Stimulated activated CD4-positive, alpha-beta T cell treated with anti-CD3 and anti-CD28 coated beads, Interleukin-1b, Interleukin-23, amount 100 ng/mL, for 4 hours (primary cell): ENCODE results near the gene KIF4A.
"Not testable (repeated sequence)": the region's sequence is repeated elsewhere in the genome, so short reads cannot be mapped to it uniquely, and the experiment has no call there.

Experiments
- DNase-seq, 2 donors: peaks; one replicate each; pipeline ENCODE4 v3.0.0-alpha.2; 2020; ENCODE audit warnings: low read depth in 2 of 2

KIF4A gene

GRCh38 chrX:70281951-70282350, 8.0 kb upstream of the KIF4A start, which contains the start of gene RAB41:
RAB41 (plus strand) TSS chrX:70282172; CDS start chrX:70282218, 46 bp downstream.
- DNase-seq: no peak

DNA sequence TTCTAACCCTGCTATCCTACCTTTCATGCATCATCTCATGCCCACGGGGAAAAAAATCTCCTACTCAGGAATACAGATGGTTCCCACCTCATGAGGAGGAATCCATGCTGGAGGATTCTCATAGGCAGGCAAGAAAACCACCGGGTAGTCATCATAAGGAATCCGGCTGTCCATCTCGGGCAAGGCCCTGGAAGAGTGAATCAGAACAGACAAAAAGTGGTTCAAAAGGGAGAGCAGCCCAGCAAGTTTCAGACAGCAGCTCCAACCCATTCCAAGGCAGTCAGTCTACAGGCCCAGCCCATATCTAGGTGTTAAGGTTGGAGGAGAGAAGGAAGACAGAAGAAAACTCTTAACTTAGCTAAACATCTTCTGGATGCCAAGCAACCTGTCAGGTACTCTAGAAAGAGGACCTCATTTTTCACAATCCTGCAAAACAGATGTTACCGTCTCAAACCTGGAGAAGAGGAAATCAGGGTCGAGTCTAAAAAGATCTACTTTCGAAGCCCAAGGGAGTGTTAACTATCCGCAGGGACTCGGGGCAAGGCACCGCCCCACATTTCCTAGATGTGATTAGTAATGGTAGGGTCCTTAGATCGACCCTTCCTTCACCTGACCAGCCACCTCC, 624 bp upstream of the KIF4A start:
- no peak for DNase-seq

DNA sequence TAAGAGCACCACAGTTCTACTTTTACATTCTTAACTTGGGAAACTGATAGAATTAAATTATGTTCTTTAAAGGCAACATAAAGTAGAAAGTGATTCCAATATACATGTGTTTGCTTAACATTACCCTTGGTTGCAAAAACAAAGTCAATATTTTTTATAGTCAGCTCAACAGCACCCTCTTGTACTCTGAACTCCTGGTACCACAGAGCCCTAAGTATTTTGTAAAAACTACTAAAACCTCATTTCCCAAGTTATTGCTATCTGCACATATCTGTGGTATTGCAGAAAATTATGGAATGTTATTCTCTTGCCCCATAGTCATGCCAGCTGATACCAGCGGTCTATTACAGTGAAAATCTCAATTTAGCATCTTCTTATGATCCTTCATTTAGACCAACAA, 2.9 kb downstream of the KIF4A start:
- no peak for DNase-seq

- no peak for DNase-seq
Observed at GRCh38 chrX:70293621-70294020, 3.7 kb downstream of the KIF4A start.

DNA sequence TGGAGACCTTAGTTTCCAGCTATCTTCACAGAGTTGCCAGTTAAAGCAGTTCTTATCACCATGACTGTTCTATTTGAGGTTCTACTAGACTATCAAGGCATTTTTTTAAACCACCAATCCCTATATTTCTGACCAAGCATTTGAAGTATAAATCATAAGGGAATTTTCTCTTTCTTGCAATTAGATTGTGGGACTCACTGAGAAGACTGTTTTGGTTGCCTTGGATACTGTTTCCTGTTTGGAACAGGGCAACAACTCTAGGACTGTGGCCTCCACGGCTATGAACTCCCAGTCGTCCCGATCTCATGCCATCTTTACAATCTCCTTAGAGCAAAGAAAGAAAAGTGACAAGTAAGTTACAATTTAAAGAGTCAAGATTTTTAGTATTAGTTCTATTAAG, 11.8 kb downstream of the KIF4A start:
- no peak for DNase-seq

DNA sequence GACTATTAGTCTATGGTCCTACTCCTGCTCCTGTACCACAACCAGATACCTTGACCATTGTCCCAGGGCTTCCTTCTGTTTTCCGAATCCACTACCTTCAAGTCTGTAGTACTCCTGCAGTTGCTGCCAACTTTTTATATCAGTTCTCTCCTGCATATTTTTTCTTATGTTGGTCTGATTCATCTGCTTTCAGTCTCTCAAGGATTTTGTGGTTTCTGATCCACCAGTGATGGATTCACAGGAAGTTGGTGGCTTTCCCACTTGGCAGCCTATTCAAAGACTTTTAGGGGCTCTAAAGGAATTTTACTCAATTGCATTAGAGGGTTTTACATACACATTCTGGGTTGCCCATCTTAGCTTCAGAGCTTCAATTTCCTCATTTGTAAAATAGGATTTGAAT, 23.6 kb downstream of the KIF4A start:
- no peak for DNase-seq

DNA sequence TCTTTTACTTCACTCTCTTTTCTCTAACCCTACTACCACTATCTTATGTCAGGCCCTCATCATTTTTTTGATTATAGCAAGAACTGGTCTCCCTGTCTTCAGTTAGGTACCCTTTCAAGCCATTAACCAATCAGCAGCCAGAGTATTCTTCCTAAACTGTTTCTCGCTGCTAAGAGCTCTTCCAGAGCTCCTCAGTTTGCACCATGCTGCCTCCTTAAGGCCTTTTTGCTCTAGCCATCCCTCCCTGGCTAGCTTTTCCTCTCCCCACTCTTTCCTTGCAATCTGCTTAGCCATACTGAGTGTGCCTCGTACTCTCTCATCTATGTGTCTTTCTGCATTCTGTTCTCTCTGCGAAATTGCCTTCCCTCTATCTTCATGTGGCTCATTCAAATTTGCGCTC, 32.9 kb downstream of the KIF4A start:
- no peak for DNase-seq

DNA sequence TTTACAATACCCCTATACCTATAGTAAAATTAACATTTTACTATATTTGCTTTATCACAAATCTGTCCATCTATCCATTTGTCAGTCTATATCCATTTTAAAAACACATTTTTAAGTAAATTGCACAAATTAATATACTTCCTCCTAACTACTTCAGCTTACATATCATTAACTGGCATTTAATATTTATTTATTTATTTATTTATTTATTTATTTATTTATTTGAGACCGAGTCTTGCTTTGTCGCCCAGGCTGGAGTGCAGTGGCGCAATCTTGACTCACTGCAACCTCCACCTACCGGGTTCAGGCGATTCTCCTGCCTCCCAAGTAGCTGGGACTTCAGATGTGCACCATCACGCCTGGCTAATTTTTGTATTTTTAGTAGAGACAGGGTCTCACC, 33.7 kb downstream of the KIF4A start:
- not testable (repeated sequence) for DNase-seq

DNA sequence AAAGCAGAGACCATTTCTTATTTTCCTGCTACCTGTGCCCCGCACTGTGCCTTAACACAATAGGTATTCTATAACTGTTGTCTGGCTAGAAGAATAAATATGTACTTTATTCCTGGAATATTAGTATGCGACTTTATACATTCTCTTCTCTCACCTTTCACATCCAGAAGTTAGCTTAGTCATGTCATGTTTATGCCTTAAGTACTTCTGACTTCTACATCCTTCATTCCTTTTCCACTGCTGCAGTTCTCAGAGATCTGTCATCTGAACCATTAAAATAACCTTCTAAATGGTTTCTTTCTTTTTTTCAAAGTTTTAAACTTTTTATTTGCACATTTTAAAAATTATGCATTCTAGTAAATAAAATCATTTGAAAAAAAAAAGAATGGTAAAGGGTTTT, 34.4 kb downstream of the KIF4A start:
- no peak for DNase-seq

DNA sequence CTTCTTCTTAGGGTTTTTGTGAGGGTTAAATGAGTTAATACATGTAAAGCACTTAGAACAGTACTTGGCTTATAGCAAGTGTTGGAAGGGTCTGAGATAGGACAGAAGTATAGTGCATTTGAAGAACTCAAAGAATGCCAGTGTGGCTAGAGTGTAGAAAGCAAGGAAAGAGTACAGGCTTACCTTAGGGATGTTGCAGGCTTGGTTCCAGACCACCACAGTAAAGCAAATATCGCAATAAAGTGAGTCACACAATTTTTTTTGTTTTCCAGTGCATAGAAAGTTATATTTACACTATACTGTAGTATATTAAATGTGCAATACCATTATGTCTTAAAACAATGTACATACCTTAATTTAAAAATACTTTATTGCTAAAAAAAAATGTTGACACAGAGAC, 41.3 kb downstream of the KIF4A start:
- DNase-seq: no peak

DNA sequence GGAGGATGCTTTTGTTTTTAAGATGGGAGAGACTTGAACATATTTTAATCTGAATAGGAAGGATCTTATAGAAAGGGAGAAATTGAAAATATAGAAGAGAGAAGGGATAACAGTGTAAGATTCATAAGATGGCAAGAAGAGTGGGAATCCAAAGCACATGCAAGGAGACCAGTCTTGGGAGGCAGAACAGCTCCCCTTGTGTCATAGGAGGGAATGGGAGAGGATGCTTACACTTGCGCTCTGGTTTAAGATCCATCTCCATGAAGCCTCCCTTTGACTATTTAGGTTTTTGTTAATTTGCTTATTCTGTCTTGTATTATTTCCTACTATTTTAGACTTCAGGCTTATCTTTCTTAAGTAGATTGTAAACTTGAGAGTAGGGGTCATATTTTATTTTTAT, 42.7 kb downstream of the KIF4A start:
- DNase-seq: no peak

GRCh38 chrX:70336767-70337166, 46.9 kb downstream of the KIF4A start:
- no peak for DNase-seq

- DNase-seq: no peak
Observed at GRCh38 chrX:70338290-70338689, 48.4 kb downstream of the KIF4A start.

- no peak for DNase-seq
Observed at GRCh38 chrX:70343435-70343834, 53.5 kb downstream of the KIF4A start.

GRCh38 chrX:70346418-70347070, 56.6 kb downstream of the KIF4A start:
- DNase-seq: no peak

GRCh38 chrX:70348825-70349224, 58.9 kb downstream of the KIF4A start:
- DNase-seq: not testable (repeated sequence)

DNA sequence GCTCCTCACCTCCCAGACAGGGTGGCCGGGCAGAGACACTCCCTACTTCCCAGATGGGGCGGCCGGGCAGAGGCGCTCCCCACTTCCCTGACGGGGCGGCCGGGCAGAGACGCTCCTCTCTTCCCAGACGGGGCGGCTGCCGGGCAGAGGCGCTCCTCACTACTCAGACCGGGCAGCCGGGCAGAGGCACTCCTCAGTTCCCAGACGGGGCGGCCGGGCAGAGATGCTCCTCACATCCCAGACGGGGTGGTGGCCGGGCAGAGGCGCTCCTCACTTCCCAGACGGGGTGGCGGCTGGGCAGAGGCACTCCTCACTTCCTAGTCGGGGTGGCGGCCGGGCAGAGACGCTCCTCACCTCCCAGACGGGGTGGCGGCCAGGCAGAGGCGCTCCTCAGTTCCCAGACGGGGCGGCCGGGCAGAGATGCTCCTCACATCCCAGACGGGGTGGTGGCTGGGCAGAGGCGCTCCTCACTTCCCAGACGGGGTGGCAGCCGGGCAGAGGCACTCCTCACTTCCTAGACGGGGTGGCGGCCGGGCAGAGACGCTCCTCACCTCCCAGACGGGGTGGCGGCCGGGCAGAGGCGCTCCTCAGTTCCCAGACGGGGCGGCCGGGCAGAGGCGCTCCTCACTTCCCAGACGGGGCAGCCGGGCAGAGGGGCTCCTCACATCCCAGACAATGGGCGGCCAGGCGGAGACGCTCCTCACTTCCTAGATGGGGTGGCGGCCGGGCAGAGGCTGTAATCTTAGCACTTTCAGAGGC, 59.6 kb downstream of the KIF4A start:
- not testable (repeated sequence) for DNase-seq

- DNase-seq: no peak
Observed at GRCh38 chrX:70352496-70352895, 62.6 kb downstream of the KIF4A start.

DNA sequence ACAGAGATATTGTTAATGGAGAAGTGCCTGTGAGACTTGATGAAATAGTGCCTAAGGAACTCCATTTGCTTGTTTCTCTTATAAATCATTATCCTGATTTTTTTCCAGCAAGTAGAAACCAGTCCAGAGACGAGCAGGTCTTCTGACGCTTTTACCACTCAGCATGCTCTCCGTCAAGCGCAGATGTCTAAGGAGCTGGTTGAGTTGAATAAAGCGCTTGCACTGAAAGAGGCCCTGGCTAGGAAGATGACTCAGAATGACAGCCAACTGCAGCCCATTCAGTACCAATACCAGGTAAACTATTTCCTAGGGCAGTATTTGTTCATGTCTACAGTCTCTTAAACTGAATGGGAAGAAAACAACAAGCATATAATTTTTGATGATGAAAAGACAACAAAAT, 63.6 kb downstream of the KIF4A start:
- DNase-seq: no peak

- no peak for DNase-seq
Observed at GRCh38 chrX:70354716-70355115, 64.8 kb downstream of the KIF4A start.

DNA sequence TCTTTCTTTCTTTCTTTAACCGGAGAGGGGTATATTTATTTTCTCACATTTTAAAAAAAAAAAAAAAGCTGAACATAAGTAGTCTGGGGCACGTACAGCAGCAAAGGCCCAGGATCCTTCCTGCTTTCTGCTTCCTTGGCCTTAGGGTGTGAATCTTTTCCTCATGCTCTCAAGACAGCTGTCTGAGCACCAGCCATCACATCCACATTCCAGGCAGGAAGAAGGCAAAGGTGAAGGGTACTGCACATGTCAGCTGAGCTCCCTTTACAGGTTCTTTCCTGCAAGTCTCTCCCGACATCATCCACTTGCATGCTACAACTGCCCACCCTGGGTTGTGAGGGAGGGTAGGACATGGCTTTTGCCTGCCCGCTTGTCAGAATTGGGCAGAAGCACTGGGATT, 69.6 kb downstream of the KIF4A start:
- no peak for DNase-seq

DNA sequence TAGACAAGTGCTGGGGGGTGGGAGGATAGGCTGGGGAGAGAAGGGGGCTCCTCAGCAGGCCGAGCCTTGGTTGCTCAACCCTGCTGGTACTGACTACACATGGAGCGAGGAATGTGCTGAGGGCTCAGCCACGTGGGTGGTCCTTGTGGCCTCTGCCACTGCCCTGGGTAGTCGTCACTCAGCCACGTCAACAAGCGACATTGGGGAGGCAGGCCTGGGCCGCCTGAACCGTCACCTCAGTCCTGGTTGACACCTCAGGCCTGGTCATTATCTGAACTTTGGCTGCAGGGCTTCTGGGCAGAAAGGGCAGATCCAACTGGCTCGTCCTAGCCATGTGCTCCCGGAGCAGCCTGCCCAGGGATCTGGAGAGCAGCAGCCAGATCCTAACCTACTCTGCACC, 70.5 kb downstream of the KIF4A start:
- no peak for DNase-seq

DNA sequence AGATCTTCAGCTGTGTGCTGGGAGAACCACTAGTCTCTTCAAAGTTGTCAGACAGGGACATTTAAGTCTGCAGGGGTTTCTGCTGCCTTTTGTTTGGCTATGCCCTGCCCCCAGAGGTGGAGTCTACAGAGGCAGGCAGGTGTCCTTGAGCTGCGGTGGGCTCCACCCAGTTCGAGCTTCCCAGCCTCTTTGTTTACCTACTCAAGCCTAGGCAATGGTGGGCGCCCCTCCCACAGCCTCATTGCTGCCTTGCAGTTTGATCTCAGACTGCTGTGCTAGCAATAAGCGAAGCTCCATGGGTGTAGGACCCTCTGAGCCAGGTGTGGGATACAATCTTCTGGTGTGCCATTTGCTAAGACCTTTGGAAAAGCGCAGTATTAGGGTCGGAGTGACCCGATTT, 78.8 kb downstream of the KIF4A start:
- not testable (repeated sequence) for DNase-seq
